ENCODE data around the gene ATE1.

The ATE1 gene

GRCh38 chr10:121813857-121814256, 114.0 kb downstream of the ATE1 start:
- Mint-ChIP-seq H3K4me3 (no peak overlapping the region), H3K9me3 (ENCODE audit: low read depth) (no peaks in the 10 kb centered on the region), H3K27me3 (no peaks in the 10 kb centered on the region), H3K27ac (no peak overlapping the region), H3K4me1 (ENCODE audit: low read depth) (no peaks in the 10 kb centered on the region), H3K36me3 (peaks cover 12% of the 10 kb centered on the region)

- Mint-ChIP-seq H3K36me3 (peaks cover 12% of the 10 kb centered on the region), H3K27ac (no peak overlapping the region), H3K9me3 (ENCODE audit: low read depth) (no peaks in the 10 kb centered on the region), H3K27me3 (no peaks in the 10 kb centered on the region), H3K4me1 (ENCODE audit: low read depth) (no peaks in the 10 kb centered on the region), H3K4me3 (no peak overlapping the region)
Measured at GRCh38 chr10:121813211-121813815, 114.5 kb downstream of the ATE1 start.

- H3K4me1 Mint-ChIP-seq (ENCODE audit: low read depth), result no peaks in the 10 kb centered on the region
- H3K9me3 Mint-ChIP-seq (ENCODE audit: low read depth), result no peaks in the 10 kb centered on the region
- no peak overlapping the region for H3K27ac Mint-ChIP-seq
- H3K36me3 Mint-ChIP-seq, result peaks cover 11% of the 10 kb centered on the region
- H3K4me3 Mint-ChIP-seq, result no peak overlapping the region
- H3K27me3 Mint-ChIP-seq, result no peaks in the 10 kb centered on the region
Measured at GRCh38 chr10:121812031-121812430, 115.8 kb downstream of the ATE1 start.

- H3K4me1 Mint-ChIP-seq (ENCODE audit: low read depth), result no peaks in the 10 kb centered on the region
- H3K4me3 Mint-ChIP-seq, result no peak overlapping the region
- H3K36me3 Mint-ChIP-seq, result peaks cover 11% of the 10 kb centered on the region
- no peak overlapping the region for H3K27ac Mint-ChIP-seq
- H3K9me3 Mint-ChIP-seq (ENCODE audit: low read depth), result no peaks in the 10 kb centered on the region
- no peaks in the 10 kb centered on the region for H3K27me3 Mint-ChIP-seq
Measured at GRCh38 chr10:121811386-121811785, 116.4 kb downstream of the ATE1 start.

- Mint-ChIP-seq H3K4me1 (ENCODE audit: low read depth) (no peaks in the 10 kb centered on the region), H3K4me3 (no peak overlapping the region), H3K27me3 (no peaks in the 10 kb centered on the region), H3K36me3 (peaks cover 10% of the 10 kb centered on the region), H3K9me3 (ENCODE audit: low read depth) (no peaks in the 10 kb centered on the region), H3K27ac (no peak overlapping the region)
Measured at GRCh38 chr10:121808835-121809234, 119.0 kb downstream of the ATE1 start.

- peaks cover 19% of the 10 kb centered on the region for H3K36me3 Mint-ChIP-seq
- no peaks in the 10 kb centered on the region for H3K27me3 Mint-ChIP-seq
- H3K4me1 Mint-ChIP-seq (ENCODE audit: low read depth), result no peaks in the 10 kb centered on the region
- H3K9me3 Mint-ChIP-seq (ENCODE audit: low read depth), result no peaks in the 10 kb centered on the region
- no peak overlapping the region for H3K27ac Mint-ChIP-seq
- no peak overlapping the region for H3K4me3 Mint-ChIP-seq
Measured at GRCh38 chr10:121804460-121804859, 123.4 kb downstream of the ATE1 start.

GRCh38 chr10:121803611-121804010, 124.2 kb downstream of the ATE1 start:
- Mint-ChIP-seq H3K9me3 (ENCODE audit: low read depth) (no peaks in the 10 kb centered on the region), H3K4me3 (no peak overlapping the region), H3K36me3 (peaks cover 18% of the 10 kb centered on the region), H3K27ac (no peak overlapping the region), H3K4me1 (ENCODE audit: low read depth) (no peaks in the 10 kb centered on the region), H3K27me3 (no peaks in the 10 kb centered on the region)

GRCh38 chr10:121800831-121801230, 127.0 kb downstream of the ATE1 start:
- no peaks in the 10 kb centered on the region for H3K4me1 Mint-ChIP-seq (ENCODE audit: low read depth)
- H3K27me3 Mint-ChIP-seq, result no peaks in the 10 kb centered on the region
- H3K27ac Mint-ChIP-seq, result no peak overlapping the region
- no peak overlapping the region for H3K4me3 Mint-ChIP-seq
- peaks cover 28% of the 10 kb centered on the region for H3K36me3 Mint-ChIP-seq
- H3K9me3 Mint-ChIP-seq (ENCODE audit: low read depth), result no peaks in the 10 kb centered on the region

GRCh38 chr10:121800146-121800545, 127.7 kb downstream of the ATE1 start:
- Mint-ChIP-seq H3K4me1 (ENCODE audit: low read depth) (no peaks in the 10 kb centered on the region), H3K27me3 (no peaks in the 10 kb centered on the region), H3K4me3 (no peak overlapping the region), H3K36me3 (peaks cover 28% of the 10 kb centered on the region), H3K27ac (no peak overlapping the region), H3K9me3 (ENCODE audit: low read depth) (no peaks in the 10 kb centered on the region)

- Mint-ChIP-seq H3K27me3 (no peaks in the 10 kb centered on the region), H3K27ac (no peak overlapping the region), H3K4me1 (ENCODE audit: low read depth) (no peaks in the 10 kb centered on the region), H3K36me3 (peaks cover 20% of the 10 kb centered on the region), H3K4me3 (no peak overlapping the region), H3K9me3 (ENCODE audit: low read depth) (no peaks in the 10 kb centered on the region)
Measured at GRCh38 chr10:121797490-121797889, 130.3 kb downstream of the ATE1 start.

GRCh38 chr10:121796342-121796741, 131.5 kb downstream of the ATE1 start:
- H3K4me1 Mint-ChIP-seq (ENCODE audit: low read depth), result no peaks in the 10 kb centered on the region
- no peaks in the 10 kb centered on the region for H3K9me3 Mint-ChIP-seq (ENCODE audit: low read depth)
- H3K27ac Mint-ChIP-seq, result no peak overlapping the region
- H3K4me3 Mint-ChIP-seq, result no peak overlapping the region
- no peaks in the 10 kb centered on the region for H3K27me3 Mint-ChIP-seq
- peaks cover 25% of the 10 kb centered on the region for H3K36me3 Mint-ChIP-seq

- Mint-ChIP-seq H3K4me3 (no peak overlapping the region), H3K36me3 (peaks cover 37% of the 10 kb centered on the region), H3K27ac (no peak overlapping the region), H3K4me1 (ENCODE audit: low read depth) (no peaks in the 10 kb centered on the region), H3K27me3 (no peaks in the 10 kb centered on the region), H3K9me3 (ENCODE audit: low read depth) (no peaks in the 10 kb centered on the region)
Measured at GRCh38 chr10:121792198-121792597, 135.6 kb downstream of the ATE1 start.

- peaks cover 32% of the 10 kb centered on the region for H3K36me3 Mint-ChIP-seq
- H3K27me3 Mint-ChIP-seq, result no peaks in the 10 kb centered on the region
- no peak overlapping the region for H3K4me3 Mint-ChIP-seq
- H3K27ac Mint-ChIP-seq, result no peak overlapping the region
- no peaks in the 10 kb centered on the region for H3K4me1 Mint-ChIP-seq (ENCODE audit: low read depth)
- H3K9me3 Mint-ChIP-seq (ENCODE audit: low read depth), result no peaks in the 10 kb centered on the region
Measured at GRCh38 chr10:121791761-121792160, 136.1 kb downstream of the ATE1 start.

- peaks cover 31% of the 10 kb centered on the region for H3K36me3 Mint-ChIP-seq
- H3K4me1 Mint-ChIP-seq (ENCODE audit: low read depth), result no peaks in the 10 kb centered on the region
- no peaks in the 10 kb centered on the region for H3K9me3 Mint-ChIP-seq (ENCODE audit: low read depth)
- H3K27ac Mint-ChIP-seq, result no peak overlapping the region
- H3K4me3 Mint-ChIP-seq, result no peak overlapping the region
- no peaks in the 10 kb centered on the region for H3K27me3 Mint-ChIP-seq
Measured at GRCh38 chr10:121788717-121789116, 139.1 kb downstream of the ATE1 start.

- no peak overlapping the region for H3K4me3 Mint-ChIP-seq
- no peaks in the 10 kb centered on the region for H3K4me1 Mint-ChIP-seq (ENCODE audit: low read depth)
- no peaks in the 10 kb centered on the region for H3K27me3 Mint-ChIP-seq
- H3K27ac Mint-ChIP-seq, result no peak overlapping the region
- H3K36me3 Mint-ChIP-seq, result peaks cover 31% of the 10 kb centered on the region
- H3K9me3 Mint-ChIP-seq (ENCODE audit: low read depth), result no peaks in the 10 kb centered on the region
Measured at GRCh38 chr10:121788115-121788514, 139.7 kb downstream of the ATE1 start.

GRCh38 chr10:121787169-121787568, 140.7 kb downstream of the ATE1 start:
- H3K9me3 Mint-ChIP-seq (ENCODE audit: low read depth), result no peaks in the 10 kb centered on the region
- H3K4me1 Mint-ChIP-seq (ENCODE audit: low read depth), result no peaks in the 10 kb centered on the region
- no peaks in the 10 kb centered on the region for H3K27me3 Mint-ChIP-seq
- H3K27ac Mint-ChIP-seq, result no peak overlapping the region
- H3K4me3 Mint-ChIP-seq, result no peak overlapping the region
- H3K36me3 Mint-ChIP-seq, result peaks cover 36% of the 10 kb centered on the region
